Measurements from ENCODE around the gene HCFC2. TPM values are rescaled to one million over a fixed set of nuclear protein-coding genes. Genes with fewer than 3 reads are reported as not detected.
"Not testable (repeated sequence)": the region's sequence is repeated elsewhere in the genome, so short reads cannot be mapped to it uniquely, and the experiment has no call there.

The HCFC2 gene
- total and polyA plus RNA-seq, 4 experiments from 2014 or later: 4.1 to 18.5 (median 13.4) TPM

- H3K4me3 ChIP-seq (ENCODE audit: low read length in 2 of 2); POLR2A ChIA-PET (ENCODE audit: partially characterized antibody); H3K36me3 ChIP-seq (ENCODE audit: insufficient read depth, low read length); H3K4me1 Mint-ChIP-seq; H3K27me3 Mint-ChIP-seq; DNase-seq; H3K9me3 Mint-ChIP-seq; CTCF ChIA-PET (ENCODE audit: partially characterized antibody); H3K9me3 ChIP-seq (ENCODE audit: control insufficient read depth in 1 of 2, low read length in 2 of 2); H3K4me3 Mint-ChIP-seq; H3K27ac Mint-ChIP-seq; intact Hi-C loops (cut with micrococcal nuclease); H3K27me3 ChIP-seq (ENCODE audit: insufficient read depth, low read length); H3K27ac ChIP-seq (ENCODE audit: low read depth, low read length); H3K4me1 ChIP-seq (ENCODE audit: insufficient read depth, low read length): not testable (repeated sequence)
- peaks cover 5 to 33% of the 10 kb centered on the region in 2 donors for H3K36me3 Mint-ChIP-seq
These were observed 50.7 kb downstream of the HCFC2 start for GRCh38 chr12:104114834-104115586.

- no peak overlapping the region for H3K4me3 ChIP-seq (ENCODE audit: low read length in 2 of 2)
- peak overlapping the region in 6 of 7 donors; percentile 1 to 86 (median 34) for H3K27ac Mint-ChIP-seq
- DNase-seq: no peak
- no peaks in the 10 kb centered on the region for H3K27me3 Mint-ChIP-seq
- H3K4me1 ChIP-seq (ENCODE audit: insufficient read depth, low read length): no peaks in the 10 kb centered on the region
- H3K36me3 ChIP-seq (ENCODE audit: insufficient read depth, low read length): peaks cover 10% of the 10 kb centered on the region
- CTCF ChIA-PET (ENCODE audit: partially characterized antibody): no interaction called here
- H3K36me3 Mint-ChIP-seq: peaks cover 7 to 37% of the 10 kb centered on the region in 2 donors
- H3K9me3 ChIP-seq (ENCODE audit: control insufficient read depth in 1 of 2, low read length in 2 of 2): no peaks in the 10 kb centered on the region
- H3K9me3 Mint-ChIP-seq: no peaks in the 10 kb centered on the region
- POLR2A ChIA-PET (ENCODE audit: partially characterized antibody): interaction anchor here (1.8 kb wide), 1 partner anchor 23 kb away, joined by 5 read pairs; the partner anchor contains the start of gene NFYB
- peaks cover 0 to 6% (median 2%) of the 10 kb centered on the region in 4 donors for H3K4me1 Mint-ChIP-seq
- no peaks in the 10 kb centered on the region for H3K27me3 ChIP-seq (ENCODE audit: insufficient read depth, low read length)
- no peak overlapping the region for H3K4me3 Mint-ChIP-seq
- H3K27ac ChIP-seq (ENCODE audit: low read depth, low read length): no peak overlapping the region
- intact Hi-C loops (cut with micrococcal nuclease): no loop called here
These were observed 51.2 kb downstream of the HCFC2 start for GRCh38 chr12:104115587-104115975.

GRCh38 chr12:104121001-104121400 lies 56.7 kb downstream of the HCFC2 start:
- intact Hi-C loops (cut with micrococcal nuclease): no loop called here
- H3K27me3 ChIP-seq (ENCODE audit: insufficient read depth, low read length): no peaks in the 10 kb centered on the region
- Mint-ChIP-seq H3K9me3 (no peaks in the 10 kb centered on the region), H3K36me3 (peaks cover 27 to 62% of the 10 kb centered on the region in 2 donors), H3K4me3 (no peak overlapping the region), H3K27me3 (no peaks in the 10 kb centered on the region), H3K4me1 (peaks cover 0 to 4% (median under 1%) of the 10 kb centered on the region in 4 donors), H3K27ac (peak overlapping the region in 1 of 7 donors; percentile 9)
- peaks cover 20% of the 10 kb centered on the region for H3K36me3 ChIP-seq (ENCODE audit: insufficient read depth, low read length)
- no peak overlapping the region for H3K4me3 ChIP-seq (ENCODE audit: low read length in 2 of 2)
- ChIA-PET CTCF (ENCODE audit: partially characterized antibody) (interaction anchor here (4.4 kb wide), 1 partner anchor 12 kb away, joined by 26 read pairs; no protein-coding TSS in a partner anchor), POLR2A (ENCODE audit: partially characterized antibody) (interaction anchor here (0.6 to 1.2 kb wide), 2 partner anchors 9 to 191 kb away, joined by 3 to 4 read pairs; no protein-coding TSS in a partner anchor)
- no peak for DNase-seq
- H3K9me3 ChIP-seq (ENCODE audit: control insufficient read depth in 1 of 2, low read length in 2 of 2): no peaks in the 10 kb centered on the region
- no peak overlapping the region for H3K27ac ChIP-seq (ENCODE audit: low read depth, low read length)
- no peaks in the 10 kb centered on the region for H3K4me1 ChIP-seq (ENCODE audit: insufficient read depth, low read length)

- H3K4me1 Mint-ChIP-seq: peaks cover 0 to 4% (median 2%) of the 10 kb centered on the region in 4 donors
These were observed 58.0 kb downstream of the HCFC2 start for GRCh38 chr12:104122298-104122697.

GRCh38 chr12:104126548-104126947 lies 62.2 kb downstream of the HCFC2 start:
- ChIA-PET CTCF (ENCODE audit: partially characterized antibody) (interaction anchor here (2.8 kb wide), 1 partner anchor 18 kb away, joined by 18 read pairs; no protein-coding TSS in a partner anchor), POLR2A (ENCODE audit: partially characterized antibody) (interaction anchor here (0.6 to 1.1 kb wide), 2 partner anchors 12 to 177 kb away, joined by 3 to 5 read pairs; partner anchors contain the start of gene NFYB)
- H3K27ac Mint-ChIP-seq: peak overlapping the region in 4 of 7 donors; percentile 8 to 86 (median 38)
- Histone ChIP-seq H3K4me1 (ENCODE audit: insufficient read depth, low read length) (peaks cover 6% of the 10 kb centered on the region), H3K9me3 (ENCODE audit: control insufficient read depth in 1 of 2, low read length in 2 of 2) (no peaks in the 10 kb centered on the region), H3K36me3 (ENCODE audit: insufficient read depth, low read length) (peaks cover 9% of the 10 kb centered on the region), H3K27me3 (ENCODE audit: insufficient read depth, low read length) (no peaks in the 10 kb centered on the region), H3K27ac (ENCODE audit: low read depth, low read length) (no peak overlapping the region), H3K4me3 (ENCODE audit: low read length in 2 of 2) (no peak overlapping the region)
- H3K36me3 Mint-ChIP-seq: peaks cover 40 to 67% of the 10 kb centered on the region in 2 donors
- no peak for DNase-seq
- peaks cover 10 to 23% (median 12%) of the 10 kb centered on the region in 4 donors for H3K4me1 Mint-ChIP-seq
- H3K4me3 Mint-ChIP-seq: no peak overlapping the region
- no peaks in the 10 kb centered on the region for H3K9me3 Mint-ChIP-seq
- no peaks in the 10 kb centered on the region for H3K27me3 Mint-ChIP-seq
- intact Hi-C loops (cut with micrococcal nuclease): no loop called here

More at GRCh38 chr12:104122298-104122697, 58.0 kb downstream of the HCFC2 start:
- H3K4me3 Mint-ChIP-seq: no peak overlapping the region
- DNase-seq: no peak
- Histone ChIP-seq H3K27me3 (ENCODE audit: insufficient read depth, low read length) (no peaks in the 10 kb centered on the region), H3K4me1 (ENCODE audit: insufficient read depth, low read length) (no peaks in the 10 kb centered on the region), H3K27ac (ENCODE audit: low read depth, low read length) (no peak overlapping the region), H3K9me3 (ENCODE audit: control insufficient read depth in 1 of 2, low read length in 2 of 2) (no peaks in the 10 kb centered on the region), H3K36me3 (ENCODE audit: insufficient read depth, low read length) (peaks cover 22% of the 10 kb centered on the region), H3K4me3 (ENCODE audit: low read length in 2 of 2) (no peak overlapping the region)
- intact Hi-C loops (cut with micrococcal nuclease): no loop called here
- CTCF ChIA-PET (ENCODE audit: partially characterized antibody): interaction anchor here (4.4 kb wide), 1 partner anchor 13 kb away, joined by 26 read pairs; no protein-coding TSS in a partner anchor
- no peak overlapping the region for H3K27ac Mint-ChIP-seq
- H3K36me3 Mint-ChIP-seq: peaks cover 33 to 70% of the 10 kb centered on the region in 2 donors
- no peaks in the 10 kb centered on the region for H3K9me3 Mint-ChIP-seq
- no peaks in the 10 kb centered on the region for H3K27me3 Mint-ChIP-seq
- POLR2A ChIA-PET (ENCODE audit: partially characterized antibody): no interaction called here

- H3K9me3 ChIP-seq (ENCODE audit: control insufficient read depth in 1 of 2, low read length in 2 of 2): no peaks in the 10 kb centered on the region
- peaks cover 6% of the 10 kb centered on the region for H3K36me3 ChIP-seq (ENCODE audit: insufficient read depth, low read length)
- Mint-ChIP-seq H3K27me3 (no peaks in the 10 kb centered on the region), H3K36me3 (peaks cover 35 to 49% of the 10 kb centered on the region in 2 donors), H3K4me3 (no peak overlapping the region), H3K27ac (peak overlapping the region in 4 of 7 donors; percentile 7 to 76 (median 18)), H3K4me1 (peaks cover 20 to 35% (median 22%) of the 10 kb centered on the region in 4 donors), H3K9me3 (no peaks in the 10 kb centered on the region)
- no peaks in the 10 kb centered on the region for H3K27me3 ChIP-seq (ENCODE audit: insufficient read depth, low read length)
- ChIA-PET POLR2A (ENCODE audit: partially characterized antibody) (interaction anchor here (0.6 kb wide), 1 partner anchor 285 kb away, joined by 3 read pairs; no protein-coding TSS in a partner anchor), CTCF (ENCODE audit: partially characterized antibody) (no interaction called here)
- H3K4me1 ChIP-seq (ENCODE audit: insufficient read depth, low read length): peaks cover 34% of the 10 kb centered on the region
- H3K4me3 ChIP-seq (ENCODE audit: low read length in 2 of 2): no peak overlapping the region
- no peak overlapping the region for H3K27ac ChIP-seq (ENCODE audit: low read depth, low read length)
- intact Hi-C loops (cut with micrococcal nuclease): no loop called here
- DNase-seq: no peak
These were observed 66.4 kb downstream of the HCFC2 start for GRCh38 chr12:104130760-104131159.

GRCh38 chr12:104131609-104132008 lies 67.3 kb downstream of the HCFC2 start:
- Mint-ChIP-seq H3K4me1 (peaks cover 24 to 43% (median 28%) of the 10 kb centered on the region in 4 donors), H3K27me3 (no peaks in the 10 kb centered on the region), H3K27ac (peak overlapping the region in 1 of 7 donors; percentile 7), H3K4me3 (no peak overlapping the region), H3K36me3 (peaks cover 26 to 43% of the 10 kb centered on the region in 2 donors), H3K9me3 (no peaks in the 10 kb centered on the region)
- Histone ChIP-seq H3K36me3 (ENCODE audit: insufficient read depth, low read length) (peaks cover 6% of the 10 kb centered on the region), H3K27me3 (ENCODE audit: insufficient read depth, low read length) (no peaks in the 10 kb centered on the region), H3K4me3 (ENCODE audit: low read length in 2 of 2) (no peak overlapping the region), H3K27ac (ENCODE audit: low read depth, low read length) (no peak overlapping the region), H3K4me1 (ENCODE audit: insufficient read depth, low read length) (peaks cover 42% of the 10 kb centered on the region), H3K9me3 (ENCODE audit: control insufficient read depth in 1 of 2, low read length in 2 of 2) (no peaks in the 10 kb centered on the region)
- DNase-seq: no peak
- CTCF ChIA-PET (ENCODE audit: partially characterized antibody): no interaction called here
- POLR2A ChIA-PET (ENCODE audit: partially characterized antibody): no interaction called here
- intact Hi-C loops (cut with micrococcal nuclease): no loop called here
